Measurements from ENCODE around the gene MCRIP1.
A peak's percentile ranks its signal among the peaks of the same experiment; 100 is the strongest.

Gene MCRIP1

DNA sequence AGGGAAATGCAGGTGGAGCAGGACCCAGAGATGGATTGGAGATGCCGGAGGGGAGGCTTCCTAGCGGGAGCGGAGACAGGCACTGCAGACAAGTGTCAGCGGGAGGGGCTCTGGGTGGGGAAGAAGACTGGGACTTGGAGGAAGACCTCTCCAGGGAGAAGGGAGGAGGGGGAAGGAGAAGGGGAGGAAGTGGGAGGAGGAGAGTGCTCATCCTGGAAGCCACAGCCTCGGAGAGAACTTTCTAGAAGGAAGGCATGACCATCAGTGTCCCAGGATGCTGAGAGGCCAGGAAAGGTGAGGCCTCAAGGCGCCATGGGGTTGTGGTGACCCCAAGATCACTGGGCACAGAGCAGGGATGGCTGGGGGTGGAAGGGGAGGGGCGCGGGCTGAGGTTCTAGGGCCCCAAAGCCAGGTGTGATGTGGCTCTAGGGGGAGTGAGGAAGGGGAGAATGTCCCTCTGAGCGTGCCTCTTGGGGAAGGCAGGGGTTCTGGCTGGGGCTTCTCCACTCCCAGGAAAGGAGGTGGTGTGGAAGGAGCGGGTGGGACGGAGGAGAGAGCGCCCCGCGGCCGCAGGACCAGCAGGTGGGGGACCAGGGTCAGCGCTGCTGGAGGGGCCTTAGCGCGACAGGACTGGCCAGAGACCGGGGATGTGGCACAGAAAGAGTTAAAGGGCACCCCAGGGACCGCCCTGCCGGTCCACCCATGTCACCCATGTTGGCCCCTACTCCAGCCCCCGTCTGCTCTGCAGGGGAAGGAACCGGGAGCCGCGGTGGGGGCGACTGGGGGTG lies 30.0 kb downstream of the MCRIP1 start:
- no peak for DNase-seq

DNA sequence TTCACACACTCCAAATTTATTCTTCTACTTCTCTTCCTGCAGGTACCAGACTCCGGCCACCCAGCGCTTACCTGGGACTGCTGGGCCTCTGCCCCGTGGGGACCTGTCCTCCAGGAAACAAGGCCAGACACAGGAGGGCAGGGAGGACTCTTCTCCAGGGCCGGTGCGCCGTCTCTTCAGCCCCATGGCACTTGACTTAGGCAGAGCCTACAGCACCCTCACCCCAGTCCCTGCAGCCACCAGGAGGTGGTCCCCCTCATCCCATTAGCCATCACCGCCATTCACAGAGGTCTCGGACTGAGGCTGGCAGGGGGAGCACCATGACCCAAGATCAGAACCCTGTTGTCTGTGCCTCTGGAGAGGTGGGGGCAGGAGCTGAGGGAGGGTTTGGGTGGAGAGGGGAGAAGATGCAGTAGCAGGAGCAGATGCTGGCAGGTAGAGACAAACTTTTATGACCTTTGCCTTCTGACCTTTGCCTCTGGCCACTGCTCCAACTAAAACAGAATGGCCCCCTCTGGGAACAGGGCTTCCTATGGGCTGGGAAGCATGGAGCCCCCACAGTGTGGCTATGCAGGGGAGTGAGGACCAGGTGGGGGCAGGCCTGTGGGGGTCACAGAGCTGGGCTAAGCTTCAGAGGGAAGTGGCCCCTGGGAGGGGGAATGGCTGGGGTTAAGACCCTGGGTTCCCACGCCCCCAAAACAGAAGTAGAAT lies 30.9 kb downstream of the MCRIP1 start:
- no peak for DNase-seq

- no peak for DNase-seq
Observed at GRCh38 chr17:81801327-81801726, 31.8 kb downstream of the MCRIP1 start.

- peak; percentile 77 for DNase-seq
Observed at GRCh38 chr17:81794509-81794908, 38.6 kb downstream of the MCRIP1 start.

DNA sequence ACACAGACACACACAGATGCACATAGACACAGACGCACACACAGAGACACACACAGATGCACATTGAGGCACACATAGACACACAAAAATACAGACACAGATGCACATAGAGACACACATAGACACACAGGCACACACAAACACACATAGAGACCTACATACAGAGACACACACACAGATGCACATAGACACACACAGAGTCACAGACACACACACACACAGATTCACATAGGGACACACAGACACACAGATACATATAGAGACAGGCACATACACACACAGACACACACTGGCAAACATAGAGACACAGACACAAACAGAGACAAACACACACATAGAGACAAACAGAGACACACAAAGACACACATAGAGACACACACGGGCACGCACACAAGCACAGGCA lies 39.0 kb downstream of the MCRIP1 start:
- DNase-seq = no peak

DNA sequence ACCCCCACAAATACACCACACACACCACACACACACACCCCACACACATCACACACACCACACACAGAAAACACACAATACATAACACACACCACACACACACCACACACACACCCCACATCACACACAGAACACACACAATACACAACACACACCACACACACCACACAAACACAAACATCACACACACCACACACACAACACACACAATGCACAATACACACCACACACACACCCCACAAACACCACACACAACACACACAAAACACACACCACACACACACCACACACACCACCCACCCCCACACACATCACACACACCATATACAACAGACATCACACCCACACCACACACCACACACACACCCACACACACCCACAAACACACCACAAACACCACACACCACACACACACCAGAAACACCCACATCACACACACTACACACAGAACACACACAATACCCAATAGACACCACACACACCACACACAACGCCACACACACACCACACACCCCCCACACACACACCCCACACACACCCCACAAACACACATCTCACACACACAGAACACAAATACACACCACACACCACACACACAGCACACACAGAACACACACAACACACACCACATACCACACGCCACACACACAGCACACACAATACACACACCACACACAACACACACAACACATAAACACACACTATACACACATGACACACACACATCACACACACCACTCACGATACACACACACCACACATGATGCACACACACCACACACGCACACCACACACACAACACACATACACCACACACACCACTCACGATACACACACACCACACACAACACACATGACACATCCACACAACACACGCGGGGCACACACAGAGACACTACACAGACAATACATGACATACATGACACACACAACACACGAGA lies 40.1 kb downstream of the MCRIP1 start:
- no peak for DNase-seq
